GM18508 (cell line): ENCODE results near the gene DUSP14.
"Not testable (repeated sequence)": the region's sequence is repeated elsewhere in the genome, so short reads cannot be mapped to it uniquely, and the experiment has no call there.

Experiments used
- ATAC-seq: cut with Tn5 transposase; IDR thresholded peaks from one replicate; pipeline ENCODE4 v1.9.1; 2021; ENCODE audit warnings: moderate number of reproducible peaks; ENCODE audit not compliant: insufficient read depth, unreplicated experiment

The DUSP14 gene, protein sequence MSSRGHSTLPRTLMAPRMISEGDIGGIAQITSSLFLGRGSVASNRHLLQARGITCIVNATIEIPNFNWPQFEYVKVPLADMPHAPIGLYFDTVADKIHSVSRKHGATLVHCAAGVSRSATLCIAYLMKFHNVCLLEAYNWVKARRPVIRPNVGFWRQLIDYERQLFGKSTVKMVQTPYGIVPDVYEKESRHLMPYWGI

DNA sequence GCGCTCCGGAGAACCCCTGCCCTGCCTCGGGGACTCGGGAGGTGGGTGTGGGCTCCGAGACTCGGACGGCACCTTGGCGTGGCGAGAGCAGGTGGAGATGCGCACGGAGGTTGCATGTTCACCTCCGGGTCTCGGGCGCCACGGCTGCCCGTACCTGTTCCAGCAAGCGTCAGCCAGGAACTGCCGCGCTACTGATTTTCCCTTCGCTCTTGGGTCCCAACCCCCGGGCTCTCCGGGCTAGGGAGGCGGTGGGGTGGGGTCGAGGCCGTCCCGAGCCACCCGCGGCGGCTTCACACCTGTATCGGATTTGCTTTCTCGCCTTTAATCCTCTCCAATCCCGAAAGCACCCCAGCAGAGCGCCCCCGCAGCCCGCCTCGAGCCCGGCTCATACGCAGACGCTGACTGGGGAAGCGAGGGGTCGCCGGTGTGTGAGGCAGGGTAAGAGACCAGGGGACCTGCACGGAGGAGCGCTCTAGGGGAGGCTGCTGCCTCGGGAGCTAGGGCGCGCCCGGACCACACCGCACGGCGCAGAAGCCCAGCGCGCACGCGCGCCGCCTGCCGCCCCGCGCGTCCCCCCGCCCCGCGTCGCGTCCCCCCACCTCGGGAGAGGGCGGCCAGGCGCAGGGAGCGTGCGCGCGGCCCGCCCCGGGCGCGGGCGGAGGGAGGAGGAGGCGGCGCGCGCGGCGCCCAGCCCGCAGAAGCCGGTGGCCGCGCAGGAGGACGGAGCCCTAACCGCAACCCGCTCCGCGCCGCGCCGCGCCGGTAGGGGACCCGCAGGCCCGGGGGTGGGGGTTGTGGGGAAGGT, at the start of gene DUSP14:
Gene DUSP14 (plus strand): TSS at position 695 of the 805 bp plus-strand sequence. CDS start 22,382 bp downstream, outside the sequence.
- ATAC-seq, result no peak

DNA sequence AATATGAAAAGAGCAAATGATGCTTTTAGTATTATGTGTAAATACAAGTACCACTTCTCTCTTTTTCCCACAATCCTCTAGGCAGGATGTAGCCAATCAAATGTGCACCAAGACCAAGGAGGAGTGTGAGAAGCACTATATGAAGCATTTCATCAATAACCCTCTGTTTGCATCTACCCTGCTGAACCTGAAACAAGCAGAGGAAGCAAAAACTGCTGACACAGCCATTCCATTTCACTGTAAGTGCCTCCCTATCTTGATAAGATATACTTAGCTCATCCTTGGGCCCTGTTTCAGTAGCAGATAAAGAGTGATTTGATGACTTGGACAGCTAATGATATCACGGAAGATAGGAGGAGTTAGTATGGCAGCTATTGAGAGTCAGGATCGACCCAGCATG, 49.3 kb upstream of the DUSP14 start:
- ATAC-seq, result no peak

DNA sequence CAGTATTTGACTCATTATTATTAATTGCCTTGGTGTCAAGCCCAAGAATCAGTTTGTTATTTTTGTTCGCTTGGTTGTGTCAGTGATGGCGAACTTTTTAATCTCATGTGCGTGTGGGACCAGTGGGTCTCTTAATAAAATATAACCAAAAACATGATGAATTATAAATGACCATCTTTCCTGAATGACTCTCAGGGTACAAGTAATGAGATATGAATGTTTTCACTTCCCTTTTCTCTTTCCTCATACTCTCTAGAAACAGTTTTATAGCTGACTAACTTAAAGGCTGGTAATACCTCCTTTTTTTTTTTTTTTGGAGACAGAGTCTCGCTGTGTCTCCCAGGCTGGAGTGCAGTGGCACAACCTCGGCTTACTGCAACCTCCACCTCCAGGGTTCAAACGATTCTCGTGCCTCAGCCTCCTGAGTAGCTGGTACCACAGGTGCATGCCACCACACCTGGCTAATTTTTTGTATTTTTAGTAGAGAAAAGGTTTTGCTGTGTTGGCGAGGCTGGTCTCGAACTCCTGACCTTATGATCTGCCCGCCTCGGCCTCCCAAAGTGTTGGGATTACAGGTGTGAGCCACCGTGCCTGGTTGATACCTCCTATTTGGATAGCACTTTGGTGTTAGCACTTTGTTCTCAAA, 48.2 kb upstream of the DUSP14 start:
- ATAC-seq, result not testable (repeated sequence)

DNA sequence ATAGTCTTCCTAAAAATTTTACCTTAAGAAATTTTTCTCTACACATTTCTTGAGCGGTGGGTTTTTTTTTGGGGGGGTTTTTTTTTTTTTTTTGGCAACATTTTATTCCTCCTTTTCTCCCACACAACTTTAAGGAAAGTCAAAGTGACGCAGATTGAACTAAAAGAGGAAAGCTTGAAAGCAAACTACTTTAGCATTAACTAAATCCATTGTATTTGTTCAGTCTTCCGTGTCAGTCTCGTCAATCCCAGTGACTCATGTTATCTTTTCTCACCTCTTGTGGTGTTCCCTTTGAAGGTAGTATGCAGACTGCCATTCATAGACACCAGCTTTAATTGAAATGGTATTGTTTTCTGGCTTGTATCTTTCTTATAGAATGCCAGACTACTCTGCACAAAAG, 43.7 kb upstream of the DUSP14 start:
- ATAC-seq, result no peak

DNA sequence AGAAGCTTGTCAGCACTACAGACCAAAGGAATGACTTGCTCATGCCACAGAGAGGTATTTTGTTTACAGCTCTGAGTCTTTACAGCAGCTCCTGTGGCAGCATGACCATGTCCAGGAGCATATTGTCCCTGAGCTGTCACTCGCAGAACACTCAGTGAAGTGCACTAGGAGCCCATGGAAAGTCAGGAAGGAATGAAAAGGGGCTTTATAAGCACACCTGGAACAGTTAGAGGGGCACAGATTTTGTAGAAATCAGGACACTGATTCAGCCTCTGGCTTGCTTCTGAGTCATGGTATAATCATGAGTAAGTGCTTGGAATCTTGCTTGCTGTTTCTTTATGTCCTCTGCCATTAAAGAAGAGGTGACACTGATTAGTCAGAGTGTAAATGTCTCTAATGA, 42.0 kb upstream of the DUSP14 start:
- no peak for ATAC-seq

DNA sequence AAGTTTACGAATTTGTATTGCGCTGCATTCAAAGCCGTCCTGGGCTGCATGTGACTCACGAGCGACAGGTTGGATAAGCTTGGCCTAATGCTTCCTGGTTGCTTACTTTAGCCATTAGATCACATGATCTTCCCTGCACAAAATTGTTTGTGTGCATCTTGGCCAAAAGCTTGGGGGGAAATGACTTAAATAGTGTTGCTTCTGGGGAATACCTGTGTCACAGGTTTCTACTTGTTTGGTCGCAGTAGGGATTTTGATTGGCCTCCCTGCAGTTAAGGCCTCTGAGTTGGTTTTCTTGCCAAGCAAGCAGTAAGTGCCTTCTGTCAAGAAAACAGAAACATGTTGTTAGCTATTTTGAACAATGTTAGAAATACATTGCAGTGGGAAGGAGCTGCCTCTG, 39.6 kb upstream of the DUSP14 start:
- ATAC-seq, result no peak

DNA sequence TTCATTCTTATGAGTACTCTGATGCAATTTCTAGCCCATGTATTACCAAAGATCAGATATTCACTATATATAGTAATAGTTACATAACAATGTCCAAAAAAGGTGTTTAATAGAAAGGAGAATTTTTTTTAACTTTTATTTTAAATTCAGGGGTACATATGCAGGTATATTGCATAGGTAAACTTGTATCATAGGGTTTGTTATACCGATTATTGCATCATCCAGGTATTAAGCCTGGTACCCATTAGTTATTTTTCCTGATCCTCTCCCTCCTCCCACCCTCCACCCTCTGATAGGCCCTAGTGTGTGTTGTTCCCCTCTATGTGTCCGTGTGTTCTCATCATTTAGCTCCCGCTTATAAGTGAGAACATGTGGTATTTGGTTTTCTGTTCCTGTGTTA, 31.9 kb upstream of the DUSP14 start:
- ATAC-seq, result not testable (repeated sequence)

DNA sequence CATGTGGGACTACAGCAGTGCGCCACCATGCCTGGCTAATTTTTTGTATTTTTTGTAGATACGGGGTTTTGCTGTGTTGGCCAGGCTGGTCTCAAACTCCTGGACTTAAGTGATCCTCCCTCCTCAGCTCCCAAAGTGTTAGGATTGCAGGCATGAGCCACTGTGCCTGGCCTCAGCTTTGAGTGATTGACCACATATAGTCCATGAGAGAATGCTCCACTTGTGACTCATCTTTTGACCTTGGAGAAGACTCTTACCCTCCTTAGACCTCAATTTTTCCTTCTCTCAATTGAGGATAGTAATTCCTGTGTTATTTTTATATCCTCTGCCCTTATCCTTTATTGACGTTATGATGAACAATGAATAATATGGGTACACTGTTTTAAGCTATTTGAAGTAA, 30.9 kb upstream of the DUSP14 start:
- no peak for ATAC-seq

DNA sequence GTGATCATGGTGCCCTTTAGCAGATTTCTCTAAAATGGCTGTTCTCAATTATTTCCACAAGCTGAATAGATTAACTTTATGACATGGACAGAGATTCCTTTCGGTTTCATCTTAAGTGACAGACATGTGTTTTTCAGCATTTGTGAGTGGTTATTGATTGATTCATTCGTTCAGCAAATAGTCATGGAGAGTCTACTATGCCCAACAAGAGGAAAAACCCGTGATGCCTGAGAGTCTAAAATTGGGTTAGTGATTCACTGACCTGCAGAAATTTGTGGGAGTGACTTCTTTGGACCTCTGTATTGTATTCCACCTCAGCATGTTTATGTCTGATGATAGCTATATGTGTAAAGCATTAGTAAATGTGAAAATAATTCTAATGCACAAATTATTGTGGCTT, 28.0 kb upstream of the DUSP14 start:
- no peak for ATAC-seq

DNA sequence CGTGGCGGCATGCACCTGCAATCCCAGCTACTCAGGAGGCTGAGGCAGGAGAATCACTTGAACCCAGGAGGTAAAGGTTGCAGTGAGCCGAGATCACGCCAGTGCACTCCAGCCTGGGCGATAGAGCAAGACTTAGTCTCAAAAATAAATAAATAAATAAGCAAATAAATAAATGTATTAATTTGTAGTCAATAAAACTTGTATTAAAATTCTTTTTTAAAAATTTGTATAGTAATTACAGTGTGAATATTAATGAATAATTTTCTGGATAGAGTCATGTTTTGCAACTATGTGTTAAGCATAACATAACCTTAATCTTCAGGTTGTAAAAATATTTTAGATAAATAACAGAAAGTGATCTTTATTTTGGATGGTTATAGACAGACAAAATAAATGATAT, 27.2 kb upstream of the DUSP14 start:
- no peak for ATAC-seq

DNA sequence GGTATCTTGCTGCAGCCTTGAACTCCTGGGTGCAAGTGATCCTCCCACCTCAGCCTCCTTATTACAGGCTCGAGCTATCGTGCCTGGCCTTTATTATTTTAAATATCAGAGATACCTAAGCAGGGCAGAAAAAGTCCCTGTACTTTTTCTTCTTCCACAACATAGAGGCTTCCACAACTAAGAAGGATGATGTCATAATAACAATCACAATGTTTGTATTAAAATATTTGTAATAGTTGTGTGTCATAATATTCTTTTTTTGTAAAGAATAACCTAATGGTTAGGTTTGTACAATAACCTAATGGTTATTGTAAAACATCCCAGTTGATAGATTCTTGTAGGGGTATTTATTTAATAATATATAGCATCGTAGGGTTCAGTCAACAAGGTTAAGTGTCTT, 26.7 kb upstream of the DUSP14 start:
- no peak for ATAC-seq

DNA sequence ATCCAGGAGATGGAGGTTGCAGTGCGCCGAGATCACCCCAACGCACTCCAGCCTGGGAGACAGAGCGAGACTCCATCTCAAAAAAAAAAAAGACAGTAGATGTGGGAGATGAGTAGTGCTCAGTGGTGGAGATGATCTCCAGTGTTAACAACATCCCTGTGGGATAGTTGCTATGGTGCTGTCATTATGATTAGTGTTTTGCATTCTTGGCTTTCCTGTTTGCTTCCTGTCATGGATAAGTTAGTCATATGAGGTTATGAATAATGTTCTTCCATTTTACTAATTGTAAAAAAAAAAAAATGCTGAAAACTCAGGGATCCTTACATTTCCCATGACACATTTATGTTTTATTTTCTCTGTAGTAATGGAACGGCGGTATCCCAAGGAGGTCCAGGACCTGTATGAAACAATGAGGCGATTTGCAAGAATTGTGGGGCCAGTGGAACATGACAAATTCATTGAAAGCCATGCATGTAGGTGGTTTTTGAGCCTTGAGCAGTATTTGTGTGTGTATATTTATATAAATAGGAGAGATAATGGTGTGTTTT, 24.5 kb upstream of the DUSP14 start:
- no peak for ATAC-seq

DNA sequence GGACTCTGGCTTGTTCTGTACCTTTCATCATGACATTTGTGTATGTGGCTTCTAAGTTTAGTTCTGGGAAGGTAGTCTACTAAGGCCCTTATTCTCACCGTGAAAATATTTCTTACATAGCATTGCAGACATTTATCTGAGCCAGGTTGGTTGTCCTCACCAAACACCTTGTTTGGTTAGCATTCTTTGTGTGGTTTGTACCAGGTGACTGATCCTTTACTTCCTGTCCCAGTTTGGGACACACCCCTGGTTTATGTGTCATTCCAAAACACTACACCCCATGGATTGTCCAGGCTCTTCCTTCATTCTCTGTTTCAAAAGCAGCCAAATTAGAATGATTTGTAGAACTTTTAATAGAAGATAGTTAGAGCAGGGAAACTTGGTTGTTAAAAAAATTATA, 23.2 kb upstream of the DUSP14 start:
- ATAC-seq, result no peak

DNA sequence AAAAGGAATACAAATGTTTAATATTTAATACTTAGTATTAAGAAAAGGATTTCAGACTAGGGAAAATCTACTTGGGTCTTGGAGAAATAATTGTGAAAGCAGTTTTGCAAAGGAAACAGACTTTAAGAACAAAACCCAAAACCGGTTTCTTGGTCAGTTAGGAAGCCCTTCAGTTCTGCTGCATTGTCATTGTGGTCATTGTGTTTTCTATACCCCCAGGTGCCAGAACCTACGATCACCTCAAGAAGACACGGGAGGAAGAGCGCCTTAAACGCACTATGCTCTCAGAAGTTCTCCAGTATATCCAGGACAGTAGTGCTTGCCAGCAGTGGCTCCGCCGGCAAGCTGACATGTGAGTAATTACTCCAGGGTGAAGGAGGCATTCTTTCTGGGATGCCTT, 19.5 kb upstream of the DUSP14 start:
- ATAC-seq, result no peak

DNA sequence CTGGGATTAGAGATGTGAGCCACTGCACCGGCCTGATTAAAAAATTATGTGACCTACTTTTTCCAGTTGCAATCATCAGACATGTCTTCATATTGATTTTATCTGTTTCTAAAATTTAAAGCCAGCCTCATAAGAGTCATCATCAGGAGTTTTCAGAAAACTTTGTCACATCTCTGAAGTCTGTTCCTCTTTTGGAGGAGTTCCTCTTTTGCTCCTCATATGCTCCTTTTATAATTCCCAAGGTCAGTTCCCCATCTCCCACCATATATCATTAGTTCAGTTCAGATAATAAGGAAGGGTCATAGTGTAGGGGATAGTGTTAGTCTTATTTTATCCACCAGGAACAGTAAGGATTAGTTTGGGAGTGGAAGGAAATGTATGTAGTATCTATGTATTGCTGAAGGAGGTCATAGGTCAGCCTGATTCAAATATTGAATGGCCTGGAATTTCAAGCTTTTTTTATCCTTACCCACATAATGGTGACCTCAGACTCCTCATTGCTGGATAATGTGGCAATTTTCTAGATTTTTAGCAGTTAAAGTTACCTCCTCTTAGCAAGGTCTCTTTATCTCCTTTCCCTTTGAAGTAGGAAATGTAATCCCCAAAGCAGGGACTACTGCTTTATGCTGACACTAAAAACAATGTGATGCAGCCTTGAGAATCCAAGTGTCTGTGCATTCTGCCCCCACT, 13.8 kb upstream of the DUSP14 start:
- ATAC-seq, result no peak

DNA sequence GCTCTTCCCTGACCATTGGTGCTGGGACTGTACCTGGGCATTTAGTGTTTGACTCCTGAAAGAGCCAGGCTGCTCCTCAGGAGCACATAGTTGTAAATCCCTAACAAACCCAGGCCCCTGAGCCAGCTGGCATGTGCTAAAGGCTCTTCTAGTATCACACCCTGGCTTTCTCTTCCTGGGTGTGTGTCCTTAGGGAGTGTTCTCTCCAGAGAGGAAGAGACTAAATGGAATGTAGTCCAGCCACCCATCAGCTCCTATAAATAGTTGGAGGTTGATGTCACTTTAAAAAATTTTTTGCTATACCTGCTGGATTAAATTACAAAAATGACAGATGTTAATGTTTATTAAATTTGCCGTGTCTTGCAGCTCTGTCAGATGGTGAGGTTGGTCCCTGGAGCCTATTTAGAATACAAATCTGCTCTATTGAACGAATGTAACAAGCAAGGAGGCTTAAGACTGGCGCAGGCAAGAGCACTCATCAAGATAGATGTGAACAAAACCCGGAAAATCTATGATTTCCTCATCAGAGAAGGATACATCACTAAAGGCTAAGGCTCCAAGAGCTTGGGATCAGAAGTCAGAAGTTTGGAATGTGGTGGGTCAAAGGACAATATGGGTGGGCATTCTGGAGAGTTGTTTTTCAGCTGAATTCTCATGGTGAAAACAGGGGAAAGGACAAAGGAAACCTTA, 13.1 kb upstream of the DUSP14 start:
- ATAC-seq, result no peak

DNA sequence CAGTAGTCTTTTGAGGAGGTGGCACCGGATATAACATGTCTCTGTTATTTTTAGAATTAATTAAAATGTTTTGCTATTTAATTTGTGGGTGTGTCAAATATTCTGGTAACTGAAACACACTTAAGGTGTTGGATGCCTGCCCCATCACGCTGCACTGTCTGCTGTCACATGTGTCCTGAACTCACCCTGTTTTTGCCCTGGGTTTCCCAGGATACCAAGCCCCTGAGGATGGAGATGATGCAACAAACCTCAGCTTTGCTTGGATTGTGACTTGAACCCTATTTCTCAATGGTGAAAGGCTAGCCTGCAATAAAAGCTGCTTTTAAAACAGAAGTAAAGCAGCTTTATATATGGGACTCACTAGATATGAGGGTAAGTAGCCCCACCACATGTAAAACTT, 11.5 kb upstream of the DUSP14 start:
- ATAC-seq, result no peak

DNA sequence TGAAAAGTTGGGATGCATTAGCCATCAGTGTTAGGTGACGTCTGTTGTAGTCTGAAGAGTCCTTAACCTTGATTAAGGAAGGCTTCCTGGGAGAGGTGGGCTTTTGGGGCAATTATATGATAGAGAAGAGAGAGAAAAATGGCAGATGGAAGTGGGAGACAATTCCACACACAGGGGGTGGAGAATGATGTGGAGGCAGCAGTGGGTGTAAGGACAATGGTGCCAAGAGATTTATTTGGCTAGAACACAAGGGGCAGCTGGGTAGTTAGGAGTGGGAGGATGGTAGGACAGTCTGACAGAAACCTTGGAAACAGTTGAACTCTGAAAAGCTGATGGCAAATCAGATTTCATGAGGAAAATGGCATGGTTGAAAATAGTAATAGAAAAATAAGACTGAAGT, 10.7 kb upstream of the DUSP14 start:
- no peak for ATAC-seq

DNA sequence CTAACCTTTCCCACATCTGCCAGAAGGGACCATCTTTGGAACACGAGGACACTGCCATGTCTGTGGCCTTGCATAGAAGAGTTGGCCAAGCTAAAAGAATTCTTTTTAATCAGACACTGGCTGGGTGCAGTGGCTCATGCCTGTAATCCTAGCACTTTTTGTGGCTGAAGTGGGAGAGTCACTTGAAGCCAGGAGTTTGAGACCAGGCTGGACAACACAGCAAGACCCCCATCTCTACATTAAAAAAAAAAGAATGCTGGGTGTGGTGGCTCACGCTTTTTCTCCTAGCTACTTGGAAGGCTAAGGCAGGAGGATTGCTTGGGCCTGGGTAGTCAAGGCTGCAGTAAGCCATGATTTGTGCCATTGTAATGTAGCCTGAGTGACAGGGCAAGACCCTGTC, 9.3 kb upstream of the DUSP14 start:
- no peak for ATAC-seq

DNA sequence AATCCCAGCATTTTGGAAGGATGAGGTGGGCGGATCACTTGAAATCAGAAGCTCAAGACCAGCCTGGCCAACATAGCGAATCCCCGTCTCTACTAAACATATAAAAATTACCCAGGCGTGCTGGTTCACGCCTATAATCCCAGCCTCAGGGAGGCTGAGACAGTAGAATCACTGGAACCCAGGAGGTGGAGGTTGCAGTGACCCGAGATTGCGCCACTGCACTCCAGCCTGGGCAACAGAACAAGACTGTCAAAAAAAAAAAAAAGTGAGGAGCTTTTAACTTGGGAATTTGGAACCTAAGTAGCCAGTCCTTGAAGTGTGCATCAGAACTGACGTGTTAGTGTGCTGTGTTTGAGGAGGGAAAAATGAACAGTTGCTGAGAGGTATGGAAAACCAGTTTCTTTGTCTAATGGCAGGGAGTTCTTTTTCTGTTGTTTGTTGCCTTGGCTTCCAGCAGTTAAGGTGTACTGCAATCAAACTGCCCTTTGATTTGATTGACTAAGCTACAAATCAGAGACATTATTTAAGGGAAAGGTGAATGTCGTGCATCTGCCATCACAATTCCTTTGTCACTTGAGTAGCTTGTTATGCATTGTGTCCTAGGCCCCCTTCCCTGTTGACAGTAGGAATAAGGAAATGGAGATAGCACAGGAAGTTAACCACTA, 8.6 kb upstream of the DUSP14 start:
- ATAC-seq, result no peak
